Fibroblast of lung (primary cell): ENCODE measurements around the gene ZMAT5. TPM values are rescaled to one million over a fixed set of nuclear protein-coding genes. Genes with fewer than 3 reads are reported as not detected.

Source experiments
- DNase-seq, 2 donors: peaks; one replicate each; pipeline versions ENCODE4 v3.0.0 to v3.0.0-alpha.2; 2010; ENCODE audit warnings: low read depth in 2 of 2
- H2AFZ ChIP-seq: 2 replicates; pipeline ENCODE4 v1.5.1; 2012; ENCODE audit warnings: low read length, control low read depth, inconsistent platforms
- H3K27ac ChIP-seq: 2 replicates; pipeline ENCODE4 v1.5.1; 2011; ENCODE audit warnings: low read length, control low read depth; ENCODE audit not compliant: insufficient read depth
- H3K27me3 ChIP-seq: 2 replicates; pipeline ENCODE4 v1.5.1; 2011; ENCODE audit warnings: mild to moderate bottlenecking, low read length; ENCODE audit not compliant: control insufficient read depth, insufficient read depth
- H3K36me3 ChIP-seq: 2 replicates; pipeline ENCODE4 v1.5.1; 2011; ENCODE audit warnings: low read length; ENCODE audit not compliant: control insufficient read depth, insufficient read depth
- H3K4me1 ChIP-seq: 2 replicates; pipeline ENCODE4 v1.5.1; 2011; ENCODE audit warnings: low read length; ENCODE audit not compliant: control insufficient read depth, insufficient read depth; ENCODE audit errors: extremely low read depth
- H3K4me2 ChIP-seq: 2 replicates; pipeline ENCODE4 v1.5.1; 2011; ENCODE audit warnings: low read length, control low read depth; ENCODE audit not compliant: insufficient read depth; ENCODE audit errors: extremely low read depth
- H3K4me3 ChIP-seq, 4 experiments: fragments of 200-600 bp in 1 of 4; sonication (generic) in 1 of 4; replicated peaks in 1 of 4; 2 replicates each; pipeline ENCODE4 v1.5.1; 2011 to 2016; ENCODE audit warnings: low read length in 4 of 4, low read depth in 3 of 4, mild to moderate bottlenecking in 3 of 4, control low read depth in 2 of 4, inconsistent platforms in 1 of 4, mixed read lengths in 1 of 4; ENCODE audit not compliant: insufficient read depth in 1 of 4; ENCODE audit errors: control extremely low read depth in 1 of 4
- H3K79me2 ChIP-seq: 2 replicates; pipeline ENCODE4 v1.5.1; 2012; ENCODE audit warnings: mild to moderate bottlenecking, low read length, inconsistent platforms; ENCODE audit not compliant: control insufficient read depth, insufficient read depth
- H3K9ac ChIP-seq: 2 replicates; pipeline ENCODE4 v1.5.1; 2011; ENCODE audit warnings: mild to moderate bottlenecking, low read length, control low read depth; ENCODE audit not compliant: insufficient read depth
- H3K9me3 ChIP-seq: 2 replicates; pipeline ENCODE4 v1.5.1; 2012; ENCODE audit warnings: low read depth, low read length; ENCODE audit not compliant: control insufficient read depth, insufficient read depth
- H4K20me1 ChIP-seq: 2 replicates; pipeline ENCODE4 v1.5.1; 2011; ENCODE audit warnings: low read length; ENCODE audit not compliant: control insufficient read depth, insufficient read depth; ENCODE audit errors: extremely low read depth
- EZH2 ChIP-seq: IDR thresholded peaks from 2 replicates; pipeline ENCODE4 v1.5.1; 2012; ENCODE audit warnings: low read length, control low read depth, mild to moderate bottlenecking; ENCODE audit errors: missing control alignments
- polyA plus RNA-seq, 2 donors: library from polyadenylated mRNA; depleted of rRNA in 1 of 2; stranded (reverse) in 1 of 2; unstranded in 1 of 2; fragments of >200 nt; gene quantifications; 2 replicates each; pipeline ENCODE4 v1.2.1, GENCODE V29; 2011 to 2012; ENCODE audit warnings: missing spikeins in 1 of 2
- total RNA-seq: library from RNA; depleted of rRNA; stranded (reverse); fragments of >200 nt; gene quantifications from 2 replicates; pipeline ENCODE4 v1.2.1, GENCODE V29; 2014
- TF ChIP-seq, protein P1 (sequence below), 2 donors: IDR thresholded peaks in 1 of 2; conservative IDR thresholded peaks in 1 of 2; 1 replicate in 1 of 2; 2 replicates in 1 of 2; pipeline ENCODE4 v1.5.1; 2011 to 2012; ENCODE audit warnings: low read length in 2 of 2, control low read depth in 1 of 2, inconsistent platforms in 1 of 2, low read depth in 1 of 2, mild to moderate bottlenecking in 1 of 2

Gene ZMAT5
- total and polyA plus RNA-seq, 2 donors (not counting 1 experiment from before 2014, with no cell fraction given): 13.4 to 21.6 TPM

DNA sequence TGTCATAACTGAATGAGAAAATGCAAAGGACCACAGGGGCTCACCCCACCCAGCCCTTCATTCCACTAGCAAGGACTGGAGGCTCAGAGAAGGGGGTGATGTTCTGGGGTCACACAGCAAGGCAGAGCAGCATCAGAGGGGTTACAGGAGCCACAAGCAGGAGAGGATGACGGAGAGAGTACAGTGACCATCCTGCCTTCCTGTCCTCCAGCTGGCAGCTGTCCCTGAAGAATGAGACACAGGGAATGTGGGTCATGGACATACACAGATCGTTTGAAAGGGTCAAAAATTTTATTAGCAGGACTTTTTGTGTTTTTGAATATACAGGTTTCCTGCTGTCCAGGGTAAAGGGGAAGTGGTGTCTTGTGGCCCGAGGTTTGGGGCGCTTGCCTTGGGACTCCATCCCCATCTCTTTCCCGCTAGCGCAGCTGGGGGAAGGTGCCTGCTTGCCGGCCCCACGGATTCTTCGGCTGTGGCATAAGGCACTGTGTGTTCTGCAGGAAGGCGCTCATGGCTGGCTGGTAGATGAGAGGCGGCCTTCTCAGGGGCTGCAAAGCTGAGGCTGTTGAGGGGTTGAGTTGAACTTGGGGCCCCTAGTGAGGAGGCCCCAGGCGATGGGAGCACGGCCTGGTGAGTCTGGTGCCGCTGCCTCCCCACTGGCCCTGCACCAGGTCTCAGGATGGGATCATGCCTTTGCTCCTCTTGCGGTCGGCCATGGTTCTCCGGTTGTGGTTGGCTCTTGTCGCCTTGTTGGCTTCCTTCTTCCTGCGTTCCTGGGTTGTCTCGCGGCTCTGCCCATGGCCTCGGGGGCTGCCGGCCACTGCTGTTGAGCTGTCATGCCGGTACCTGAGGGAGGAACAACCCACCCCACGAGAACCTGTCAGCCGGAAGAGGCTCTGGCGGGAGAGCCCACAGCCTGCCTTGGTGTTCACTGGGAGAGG lies 21.8 kb upstream of the ZMAT5 start:
- Histone ChIP-seq H3K9me3 (no peaks in the 10 kb centered on the region), H3K9ac (no peak overlapping the region), H3K27ac (no peak overlapping the region), H2AFZ (no peak overlapping the region), H4K20me1 (no peaks in the 10 kb centered on the region), H3K4me2 (no peak overlapping the region), H3K27me3 (no peaks in the 10 kb centered on the region), H3K36me3 (peaks cover 26% of the 10 kb centered on the region), H3K4me1 (peaks cover 5% of the 10 kb centered on the region), H3K4me3 (no peak overlapping the region), H3K79me2 (no peaks in the 10 kb centered on the region)
- no peak for DNase-seq
- no peak for TF ChIP-seq EZH2
- TF ChIP-seq, protein P1, sequence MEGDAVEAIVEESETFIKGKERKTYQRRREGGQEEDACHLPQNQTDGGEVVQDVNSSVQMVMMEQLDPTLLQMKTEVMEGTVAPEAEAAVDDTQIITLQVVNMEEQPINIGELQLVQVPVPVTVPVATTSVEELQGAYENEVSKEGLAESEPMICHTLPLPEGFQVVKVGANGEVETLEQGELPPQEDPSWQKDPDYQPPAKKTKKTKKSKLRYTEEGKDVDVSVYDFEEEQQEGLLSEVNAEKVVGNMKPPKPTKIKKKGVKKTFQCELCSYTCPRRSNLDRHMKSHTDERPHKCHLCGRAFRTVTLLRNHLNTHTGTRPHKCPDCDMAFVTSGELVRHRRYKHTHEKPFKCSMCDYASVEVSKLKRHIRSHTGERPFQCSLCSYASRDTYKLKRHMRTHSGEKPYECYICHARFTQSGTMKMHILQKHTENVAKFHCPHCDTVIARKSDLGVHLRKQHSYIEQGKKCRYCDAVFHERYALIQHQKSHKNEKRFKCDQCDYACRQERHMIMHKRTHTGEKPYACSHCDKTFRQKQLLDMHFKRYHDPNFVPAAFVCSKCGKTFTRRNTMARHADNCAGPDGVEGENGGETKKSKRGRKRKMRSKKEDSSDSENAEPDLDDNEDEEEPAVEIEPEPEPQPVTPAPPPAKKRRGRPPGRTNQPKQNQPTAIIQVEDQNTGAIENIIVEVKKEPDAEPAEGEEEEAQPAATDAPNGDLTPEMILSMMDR (conservative IDR thresholded peaks at IDR 0.05 in 1 of 2, IDR thresholded peaks at IDR 0.05 in 1 of 2; ENCODE audit: low read depth in 1 of 2, low read length in 2 of 2): no peak

DNA sequence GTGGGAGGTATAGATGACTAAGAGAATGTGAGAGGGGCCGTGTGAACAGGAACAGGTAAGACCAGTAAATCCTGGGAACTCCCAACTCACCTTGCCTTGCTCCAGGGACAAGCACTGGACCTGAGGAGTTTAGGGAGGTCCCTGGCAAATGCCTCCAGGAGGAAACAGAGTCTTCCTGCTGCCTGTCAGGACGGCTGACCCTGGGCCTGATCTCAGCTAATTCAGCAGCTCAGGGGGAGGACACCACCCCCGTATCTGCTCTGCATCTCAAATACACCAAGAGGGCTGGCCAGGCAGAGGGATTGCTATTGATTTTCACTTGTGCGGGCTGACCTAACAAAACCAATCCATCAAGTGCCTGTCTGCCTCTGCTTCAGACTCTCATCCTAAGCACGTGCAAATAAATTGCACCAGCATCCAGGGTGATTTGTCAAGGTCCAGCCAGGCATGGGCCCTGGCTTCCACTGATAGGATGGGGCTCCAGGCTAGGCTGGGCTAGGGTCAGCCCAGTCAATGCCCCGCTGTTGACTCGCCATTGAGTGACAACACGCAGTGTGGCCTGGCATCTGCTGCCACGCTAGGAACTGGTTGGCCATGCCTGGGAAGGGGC lies 20.7 kb upstream of the ZMAT5 start:
- no peak overlapping the region for H3K4me2 ChIP-seq
- no peaks in the 10 kb centered on the region for H3K9me3 ChIP-seq
- H3K36me3 ChIP-seq: peaks cover 25% of the 10 kb centered on the region
- no peak overlapping the region for H3K27ac ChIP-seq
- H2AFZ ChIP-seq: no peak overlapping the region
- H3K9ac ChIP-seq: no peak overlapping the region
- H3K79me2 ChIP-seq: no peaks in the 10 kb centered on the region
- H3K4me1 ChIP-seq: peaks cover 6% of the 10 kb centered on the region
- H3K27me3 ChIP-seq: no peaks in the 10 kb centered on the region
- no peak overlapping the region for H3K4me3 ChIP-seq
- TF ChIP-seq EZH2: no peak
- TF ChIP-seq, protein P1 (conservative IDR thresholded peaks at IDR 0.05 in 1 of 2, IDR thresholded peaks at IDR 0.05 in 1 of 2; ENCODE audit: low read depth in 1 of 2, low read length in 2 of 2): no peak
- H4K20me1 ChIP-seq: no peaks in the 10 kb centered on the region
- DNase-seq: no peak

DNA sequence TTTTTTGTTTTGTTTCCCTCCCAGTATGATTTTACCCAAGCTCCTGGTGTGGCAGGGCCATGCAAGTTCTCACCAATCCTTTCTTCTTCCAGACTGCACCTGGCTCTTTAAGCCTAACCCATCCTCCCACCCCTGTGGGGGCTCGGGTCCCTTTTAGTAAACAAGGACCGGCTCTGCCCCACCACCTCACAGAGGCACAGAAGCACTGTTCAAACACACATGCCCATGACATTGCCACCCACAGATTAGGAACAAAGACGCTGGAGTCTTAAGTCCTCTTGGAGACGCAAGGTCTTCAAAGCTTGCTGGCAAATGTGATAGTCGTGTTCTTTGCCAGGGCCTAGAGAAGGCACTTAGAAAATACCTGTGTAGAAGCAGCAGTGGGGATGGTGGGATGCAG lies 19.2 kb upstream of the ZMAT5 start:
- Histone ChIP-seq H3K36me3 (peaks cover 23% of the 10 kb centered on the region), H3K9me3 (no peaks in the 10 kb centered on the region), H3K4me1 (peaks cover 19% of the 10 kb centered on the region), H3K4me2 (no peak overlapping the region), H3K4me3 (no peak overlapping the region), H3K79me2 (no peaks in the 10 kb centered on the region), H2AFZ (no peak overlapping the region), H4K20me1 (no peaks in the 10 kb centered on the region), H3K27me3 (no peaks in the 10 kb centered on the region), H3K9ac (no peak overlapping the region), H3K27ac (no peak overlapping the region)
- no peak for DNase-seq
- TF ChIP-seq EZH2: no peak
- TF ChIP-seq, protein P1 (conservative IDR thresholded peaks at IDR 0.05 in 1 of 2, IDR thresholded peaks at IDR 0.05 in 1 of 2; ENCODE audit: low read depth in 1 of 2, low read length in 2 of 2): no peak
